Liver (tissue), 9 donors: ENCODE measurements around the gene DNAH1. TPM values are rescaled to one million over a fixed set of nuclear protein-coding genes. Genes with fewer than 3 reads are reported as not detected.

ENCODE experiments used
- DNase-seq: peaks from one replicate; pipeline ENCODE4 v3.0.0-alpha.2; 2017; ENCODE audit warnings: low spot score
- H3K27ac ChIP-seq, 2 donors: one replicate each; pipeline ENCODE4 v1.7.0; 2013; ENCODE audit warnings: inconsistent platforms in 2 of 2, low read length in 2 of 2, control low read depth in 1 of 2, low read depth in 1 of 2, mild to moderate bottlenecking in 1 of 2
- H3K27me3 ChIP-seq, 4 donors: one replicate each; pipeline versions ENCODE4 v1.6.1 to v1.7.0; 2013; ENCODE audit warnings: low read length in 3 of 4, inconsistent platforms in 1 of 4, mild to moderate bottlenecking in 1 of 4, moderate library complexity in 1 of 4; ENCODE audit not compliant: control insufficient read depth in 4 of 4, insufficient read depth in 4 of 4
- H3K36me3 ChIP-seq, 4 donors: one replicate each; pipeline versions ENCODE4 v1.6.1 to v1.7.0; 2013; ENCODE audit warnings: low read length in 3 of 4, mild to moderate bottlenecking in 3 of 4, low read depth in 1 of 4, moderate library complexity in 1 of 4; ENCODE audit not compliant: control insufficient read depth in 4 of 4, insufficient read depth in 3 of 4
- H3K4me1 ChIP-seq, 4 donors: one replicate each; pipeline versions ENCODE4 v1.6.1 to v1.7.0; 2013; ENCODE audit warnings: low read length in 3 of 4, mild to moderate bottlenecking in 3 of 4, moderate library complexity in 1 of 4; ENCODE audit not compliant: control insufficient read depth in 4 of 4, insufficient read depth in 4 of 4
- H3K4me3 ChIP-seq, 3 donors: one replicate each; pipeline versions ENCODE4 v1.6.1 to v1.7.0; 2013; ENCODE audit warnings: low read length in 3 of 3, control low read depth in 1 of 3, low read depth in 1 of 3, mild to moderate bottlenecking in 1 of 3
- H3K9ac ChIP-seq, 2 donors: one replicate each; pipeline ENCODE4 v1.7.0; 2013; ENCODE audit warnings: low read length in 2 of 2, mild to moderate bottlenecking in 2 of 2, moderate library complexity in 2 of 2, control low read depth in 1 of 2, low read depth in 1 of 2
- H3K9me3 ChIP-seq, 4 donors: one replicate each; pipeline versions ENCODE4 v1.6.1 to v1.7.0; 2013; ENCODE audit warnings: low read length in 3 of 4; ENCODE audit not compliant: control insufficient read depth in 4 of 4
- ATF3 ChIP-seq: IDR thresholded peaks from 2 replicates; pipeline ENCODE4 v1.6.1; 2016; ENCODE audit warnings: antibody characterized with exemption
- CTCF ChIP-seq: fragments of 150-350 bp; IDR thresholded peaks from 2 replicates; pipeline ENCODE4 v1.5.1; 2017; ENCODE audit warnings: improper control_type of control experiment, low read depth, low read length; ENCODE audit not compliant: missing input control
- EGR1 ChIP-seq, 2 donors: IDR thresholded peaks; 2 replicates each; pipeline ENCODE4 v1.6.1; 2016 to 2018; ENCODE audit warnings: antibody characterized with exemption in 2 of 2, low read depth in 2 of 2
- FOXA1 ChIP-seq: IDR thresholded peaks from 2 replicates; pipeline ENCODE4 v1.6.1; 2016; ENCODE audit warnings: antibody characterized with exemption
- FOXA2 ChIP-seq: IDR thresholded peaks from 2 replicates; pipeline ENCODE4 v1.6.1; 2016; ENCODE audit warnings: antibody characterized with exemption
- HNF4A ChIP-seq, 2 donors: conservative IDR thresholded peaks; 2 replicates each; pipeline ENCODE4 v1.6.1; 2016; ENCODE audit warnings: antibody characterized with exemption in 2 of 2, mild to moderate bottlenecking in 2 of 2
- HNF4G ChIP-seq: IDR thresholded peaks from 2 replicates; pipeline ENCODE4 v1.6.1; 2016; ENCODE audit warnings: antibody characterized with exemption
- JUND ChIP-seq, 2 donors: IDR thresholded peaks; 2 replicates each; pipeline ENCODE4 v1.6.1; 2016; ENCODE audit warnings: antibody characterized with exemption in 2 of 2
- MAX ChIP-seq: IDR thresholded peaks from 2 replicates; pipeline ENCODE4 v1.6.1; 2016; ENCODE audit warnings: antibody characterized with exemption
- NR2F2 ChIP-seq: IDR thresholded peaks from 2 replicates; pipeline ENCODE4 v1.6.1; 2016; ENCODE audit warnings: antibody characterized with exemption
- REST ChIP-seq: IDR thresholded peaks from 2 replicates; pipeline ENCODE4 v1.6.1; 2016; ENCODE audit warnings: antibody characterized with exemption, mild to moderate bottlenecking
- RXRA ChIP-seq, 2 donors: IDR thresholded peaks; 2 replicates each; pipeline ENCODE4 v1.6.1; 2017 to 2018; ENCODE audit warnings: antibody characterized with exemption in 2 of 2, mild to moderate bottlenecking in 1 of 2
- SP1 ChIP-seq: IDR thresholded peaks from 2 replicates; pipeline ENCODE4 v1.6.1; 2018; ENCODE audit warnings: antibody characterized with exemption, mild to moderate bottlenecking
- YY1 ChIP-seq: IDR thresholded peaks from 2 replicates; pipeline ENCODE4 v1.6.1; 2016; ENCODE audit warnings: antibody characterized with exemption, mild to moderate bottlenecking
- ZBTB33 ChIP-seq: IDR thresholded peaks from 2 replicates; pipeline ENCODE4 v1.6.1; 2016; ENCODE audit warnings: antibody characterized with exemption
- WGBS: extraction: QIAGEN DNeasy Blood & Tissue Kit; methylation state at CpG from one replicate; pipeline ENCODE4 v1.1.7; 2013; 5-methylcytosine and 5-hydroxymethylcytosine counted together
- polyA plus RNA-seq, 2 donors: library from polyadenylated mRNA; stranded (reverse) in 1 of 2; unstranded in 1 of 2; fragments of 200-250 nt in 1 of 2; fragments of >200 nt in 1 of 2; fragmentation: Nextera tagmentation in 1 of 2; extraction: Ambion mirVana in 1 of 2; gene quantifications; one replicate each; pipeline versions ENCODE4 v1.2.1 to v1.2.3, GENCODE V29; 2013 to 2015
- total RNA-seq, 2 donors: library from RNA; depleted of rRNA; stranded (reverse); fragments of >200 nt; gene quantifications; one replicate each; pipeline ENCODE4 v1.2.3, GENCODE V29; 2014
- donor health status: healthy.
- donor health status: healthy.
- donor health status: healthy.
- donor health status: healthy.
- donor health status: healthy.

The DNAH1 gene
- total and polyA plus RNA-seq, 4 donors: 1.5 to 6.0 (median 2.5) TPM

- Histone ChIP-seq H3K4me3 (no peak overlapping the region), H3K27ac (no peak overlapping the region), H3K4me1 (peaks cover 0 to 3% (median under 1%) of the 10 kb centered on the region in 4 donors), H3K36me3 (no peaks in the 10 kb centered on the region), H3K9me3 (no peaks in the 10 kb centered on the region), H3K27me3 (no peaks in the 10 kb centered on the region), H3K9ac (no peak overlapping the region)
- DNase-seq: no peak
- TF ChIP-seq NR2F2 (no peak), HNF4A (conservative IDR thresholded peaks at IDR 0.05) (no peak), MAX (no peak), FOXA1 (no peak), CTCF (no peak), EGR1 (IDR thresholded peaks at IDR 0.05; ENCODE audit: low read depth in 2 of 2) (no peak), SP1 (no peak), RXRA (IDR thresholded peaks at IDR 0.05) (no peak), FOXA2 (no peak), YY1 (no peak), REST (no peak), HNF4G (no peak), ATF3 (no peak), JUND (IDR thresholded peaks at IDR 0.05) (no peak)
- WGBS: 94% methylated on average over 12 of the region's 12 CpGs
These were observed 124.1 kb downstream of the DNAH1 start for GRCh38 chr3:52440249-52440551.

GRCh38 chr3:52440671-52441070, 124.6 kb downstream of the DNAH1 start:
- H3K27ac ChIP-seq: no peak overlapping the region

More at GRCh38 chr3:52440671-52441070, 124.6 kb downstream of the DNAH1 start:
- no peaks in the 10 kb centered on the region for H3K27me3 ChIP-seq
- 95% methylated on average over 14 of the region's 14 CpGs for WGBS
- H3K4me1 ChIP-seq: peaks cover 0 to 4% (median 1%) of the 10 kb centered on the region in 4 donors
- DNase-seq: no peak
- H3K36me3 ChIP-seq: no peaks in the 10 kb centered on the region
- H3K4me3 ChIP-seq: no peak overlapping the region
- no peak overlapping the region for H3K9ac ChIP-seq
- TF ChIP-seq NR2F2 (no peak), RXRA (IDR thresholded peaks at IDR 0.05) (no peak), ZBTB33 (no peak), REST (no peak)
- no peaks in the 10 kb centered on the region for H3K9me3 ChIP-seq
